Heart left ventricle (tissue), 16 donors: ENCODE results near the gene PAXX. TPM values are rescaled to one million over a fixed set of nuclear protein-coding genes. Genes with fewer than 3 reads are reported as not detected.
A peak's percentile ranks its signal among the peaks of the same experiment; 100 is the strongest.

Experiments used
- ATAC-seq, 4 donors: fragments of 200-7000 bp; cut with Tn5 transposase; one replicate each; pipeline ENCODE4 v1.9.1; 2020 to 2022; ENCODE audit warnings: moderate library complexity in 4 of 4, mild to moderate bottlenecking in 3 of 4, moderate number of reproducible peaks in 1 of 4
- DNase-seq, 5 donors: peaks; one replicate each; pipeline ENCODE4 v3.0.0-alpha.2; 2020
- H3K27ac ChIP-seq, 12 donors: fragments of 200-600 bp; sonication (generic) in 4 of 12; one replicate each; pipeline versions ENCODE4 v1.5.0 to v1.8.0; 2016 to 2022; ENCODE audit warnings: mild to moderate bottlenecking in 2 of 12
- H3K27me3 ChIP-seq, 9 donors: fragments of 200-600 bp; sonication (generic) in 2 of 9; one replicate each; pipeline versions ENCODE4 v1.5.1 to v1.8.0; 2016 to 2022; ENCODE audit warnings: mild to moderate bottlenecking in 3 of 9
- H3K36me3 ChIP-seq, 9 donors: fragments of 200-600 bp; sonication (generic) in 2 of 9; one replicate each; pipeline versions ENCODE4 v1.5.0 to v1.8.0; 2018 to 2022; ENCODE audit warnings: mild to moderate bottlenecking in 2 of 9
- H3K4me1 ChIP-seq, 12 donors: fragments of 200-600 bp; sonication (generic) in 4 of 12; one replicate each; pipeline versions ENCODE4 v1.5.0 to v1.8.0; 2016 to 2022; ENCODE audit warnings: mild to moderate bottlenecking in 3 of 12
- H3K4me3 ChIP-seq, 12 donors: fragments of 200-600 bp; sonication (generic) in 4 of 12; one replicate each; pipeline versions ENCODE4 v1.5.0 to v1.8.0; 2017 to 2022; ENCODE audit warnings: mild to moderate bottlenecking in 9 of 12, moderate library complexity in 4 of 12
- H3K9me3 ChIP-seq, 12 donors: fragments of 200-600 bp; sonication (generic) in 4 of 12; one replicate each; pipeline versions ENCODE4 v1.5.0 to v1.8.0; 2016 to 2022; ENCODE audit warnings: mild to moderate bottlenecking in 1 of 12
- CTCF ChIP-seq, 12 donors: fragments of 200-600 bp; sonication (generic) in 4 of 12; IDR thresholded peaks; one replicate each; pipeline versions ENCODE4 v1.5.0 to v1.8.0; 2018 to 2022; ENCODE audit warnings: antibody characterized with exemption in 12 of 12, mild to moderate bottlenecking in 5 of 12
- POLR2A ChIP-seq, 2 donors: fragments of 450-650 bp; IDR thresholded peaks; one replicate each; pipeline ENCODE4 v1.6.1; 2017; ENCODE audit warnings: antibody characterized with exemption in 2 of 2, mild to moderate bottlenecking in 2 of 2, moderate library complexity in 2 of 2
- WGBS, 4 donors: extraction: QIAGEN DNeasy Blood & Tissue Kit in 2 of 4; methylation state at CpG; one replicate each; pipeline versions ENCODE4 v1.1.5 to v1.1.7; 2013 to 2018; 5-methylcytosine and 5-hydroxymethylcytosine counted together
- intact Hi-C, 10 donors: fragments of 100-400 bp; cut with DNase I; formaldehyde crosslinking; loops; one replicate each; pipeline versions ENCODE4 v1.11.1 to v1.14.2; 2022
- polyA plus RNA-seq, 2 donors: library from polyadenylated mRNA; stranded (reverse); fragments of 200-250 nt; gene quantifications; one replicate each; pipeline ENCODE4 v1.2.3, GENCODE V29; 2013
- total RNA-seq, 9 donors: library from RNA; depleted of rRNA in 2 of 9; stranded (reverse); fragments of >200 nt in 2 of 9; fragmentation: NEBNext Ultra II Directional in 3 of 9; extraction: Animal tissue kit (Norgen Biotek cat#: 25700) in 3 of 9; gene quantifications; one replicate each; pipeline versions ENCODE4 v1.1.0 to v1.2.4, GENCODE V29; 2016 to 2023
- donor health status: ischemic (EF 13 %, LVEDD 7.1; RV severe dilation, severe dysfunction).
- donor health status: healthy with polysubstance abuse.
- donor health status: DM: no; HTN: yes; CAD: no.
- donor health status: DM: no; HTN: no; CAD: no.
- donor health status: ischemic (EF 25% LVEDD 6.9; RV normal size, moderate dysfunction).
- donor health status: ischemic (EF 25% LVEDD 5.7; RV mildly dilated, moderate dysfunction).
- donor health status: healthy.
- donor health status: DM: yes; HTN: yes; CAD: no.
- donor health status: ischemic (EF 35%, LVEDD 5.7; RV mildly dilated, moderate dysfunction).
- donor health status: nonischemic (EF 11% LVEDD 7.7; RV severe dilation, severe dysfunction).
- donor health status: DM: yes; HTN: yes; CAD: no.
- donor health status: PGD.
- donor health status: ischemic (EF 29% LVEDD 5.4; RV normal size, mild dysfunction).
- donor health status: nonischemic (EF 23%, LVEDD 6.1; RV moderate dilation, normal function).

The PAXX gene
- total and polyA plus RNA-seq, 11 donors, result 15.0 to 57.3 (median 20.9) TPM

DNA sequence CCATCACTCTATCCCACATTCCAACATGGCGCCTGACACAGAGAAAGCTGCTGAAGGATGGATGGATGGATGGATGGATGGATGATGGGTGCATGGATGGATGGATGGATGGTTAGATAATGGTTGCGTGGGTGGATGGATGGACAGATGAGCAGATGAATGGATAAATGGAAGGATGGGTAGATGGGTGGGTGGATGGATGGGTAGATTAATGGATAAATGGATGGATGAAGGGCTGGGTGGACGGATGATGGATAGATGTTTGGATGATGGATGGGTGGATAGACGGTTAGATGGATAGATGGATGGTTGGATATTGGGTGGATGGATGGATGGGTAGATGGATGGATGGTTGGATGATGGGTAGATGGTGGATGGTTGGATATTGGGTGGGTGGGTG lies 35.6 kb upstream of the PAXX start:
- no peak for ATAC-seq
- Histone ChIP-seq H3K4me3 (no peak overlapping the region), H3K27ac (no peak overlapping the region), H3K4me1 (peaks cover 0 to 23% (median 9%) of the 10 kb centered on the region in 12 donors), H3K9me3 (no peaks in the 10 kb centered on the region), H3K27me3 (no peaks in the 10 kb centered on the region), H3K36me3 (no peaks in the 10 kb centered on the region)
- intact Hi-C loops, result loop anchor here in 1 of 10 donors (1.0 kb wide), 1 partner anchor 16 kb away; no protein-coding TSS in a partner anchor
- 91 to 99% (median 97%) methylated on average over 4 of the region's 4 CpGs for WGBS, 4 donors
- no peak for DNase-seq
- TF ChIP-seq CTCF (IDR thresholded peaks at IDR 0.05) (no peak), POLR2A (IDR thresholded peaks at IDR 0.05) (no peak)

- Histone ChIP-seq H3K27ac (no peak overlapping the region), H3K4me1 (peaks cover 0 to 18% (median 12%) of the 10 kb centered on the region in 12 donors), H3K9me3 (no peaks in the 10 kb centered on the region), H3K4me3 (no peak overlapping the region), H3K36me3 (no peaks in the 10 kb centered on the region), H3K27me3 (no peaks in the 10 kb centered on the region)
- DNase-seq (no peak), ATAC-seq (no peak)
- WGBS, 4 donors, result 87 to 98% (median 93%) methylated on average over 1 of the region's 1 CpG
- TF ChIP-seq POLR2A (IDR thresholded peaks at IDR 0.05), result no peak
- TF ChIP-seq CTCF (IDR thresholded peaks at IDR 0.05), result no peak
- intact Hi-C loops, result no loop called here
These were observed 34.8 kb upstream of the PAXX start for GRCh38 chr9:136957461-136957860.

GRCh38 chr9:136957901-136958300 lies 34.3 kb upstream of the PAXX start:
- TF ChIP-seq CTCF (IDR thresholded peaks at IDR 0.05), result no peak
- TF ChIP-seq POLR2A (IDR thresholded peaks at IDR 0.05), result no peak
- ATAC-seq (no peak), DNase-seq (peak in 1 of 5 donors; percentile 25)
- Histone ChIP-seq H3K27me3 (no peaks in the 10 kb centered on the region), H3K27ac (no peak overlapping the region), H3K36me3 (no peaks in the 10 kb centered on the region), H3K9me3 (no peaks in the 10 kb centered on the region), H3K4me3 (no peak overlapping the region), H3K4me1 (peaks cover 0 to 17% (median 12%) of the 10 kb centered on the region in 12 donors)
- 85 to 94% (median 92%) methylated on average over 5 to 6 of the region's 6 CpGs for WGBS, 4 donors
- intact Hi-C loops, result no loop called here

GRCh38 chr9:136958473-136958872 lies 33.7 kb upstream of the PAXX start:
- ATAC-seq, result no peak
- Histone ChIP-seq H3K4me1 (peaks cover 0 to 23% (median 12%) of the 10 kb centered on the region in 12 donors), H3K9me3 (no peaks in the 10 kb centered on the region), H3K36me3 (no peaks in the 10 kb centered on the region), H3K27me3 (no peaks in the 10 kb centered on the region), H3K4me3 (no peak overlapping the region), H3K27ac (no peak overlapping the region)
- WGBS, 4 donors, result 93 to 100% (median 95%) methylated on average over 1 to 7 of the region's 7 CpGs; no CpG with 5 or more reads in 1 of the 4 donors
- intact Hi-C loops, result no loop called here
- no peak for DNase-seq
- TF ChIP-seq CTCF (IDR thresholded peaks at IDR 0.05) (no peak), POLR2A (IDR thresholded peaks at IDR 0.05) (no peak)
